GM18507 (cell line): Measurements from ENCODE around the gene KNG1.

Source experiments
- DNase-seq: peaks from one replicate; pipeline ENCODE4 v3.0.0; 2011; ENCODE audit warnings: low read depth; ENCODE audit not compliant: insufficient read length; ENCODE audit errors: extremely low spot score
- FAIRE-seq: peaks from 2 replicates; lab custom pipeline; 2011; peaks lifted over from hg19 to GRCh38; lab: Jason Lieb, UNC

KNG1 gene

DNA sequence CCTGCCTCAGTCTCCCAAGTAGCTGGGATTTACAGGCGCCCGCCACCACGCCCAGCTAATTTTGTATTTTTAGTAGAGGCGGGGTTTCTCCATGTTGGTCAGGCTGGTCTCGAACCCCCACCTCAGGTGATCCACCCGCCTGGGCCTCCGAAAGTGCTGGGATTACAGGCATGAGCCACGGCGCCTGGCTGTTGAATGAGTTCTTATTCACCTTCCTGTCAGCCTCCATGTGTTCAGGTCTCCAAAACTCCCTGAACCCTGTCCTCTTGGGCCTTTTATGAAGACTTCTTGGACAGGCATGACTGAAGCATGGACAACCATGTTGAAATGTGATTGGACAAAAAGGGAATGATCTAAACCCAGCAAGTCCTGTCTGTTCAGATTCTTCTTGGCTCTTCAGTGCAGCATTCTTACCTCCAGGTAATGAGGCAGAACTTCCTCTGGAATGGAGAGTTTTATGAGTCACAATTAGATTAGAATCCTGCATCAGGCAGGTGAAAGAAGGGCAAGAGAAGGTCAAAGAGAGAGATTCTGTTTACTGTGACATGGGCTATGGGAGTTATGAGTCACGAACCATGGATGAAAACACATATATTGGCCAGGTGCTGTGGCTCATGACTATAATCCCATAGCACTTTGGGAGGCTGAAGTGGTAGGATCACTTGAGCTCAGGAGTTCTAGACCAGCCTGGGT is 43.1 kb downstream of the KNG1 start:
- DNase-seq = no peak
- no peak for FAIRE-seq

DNA sequence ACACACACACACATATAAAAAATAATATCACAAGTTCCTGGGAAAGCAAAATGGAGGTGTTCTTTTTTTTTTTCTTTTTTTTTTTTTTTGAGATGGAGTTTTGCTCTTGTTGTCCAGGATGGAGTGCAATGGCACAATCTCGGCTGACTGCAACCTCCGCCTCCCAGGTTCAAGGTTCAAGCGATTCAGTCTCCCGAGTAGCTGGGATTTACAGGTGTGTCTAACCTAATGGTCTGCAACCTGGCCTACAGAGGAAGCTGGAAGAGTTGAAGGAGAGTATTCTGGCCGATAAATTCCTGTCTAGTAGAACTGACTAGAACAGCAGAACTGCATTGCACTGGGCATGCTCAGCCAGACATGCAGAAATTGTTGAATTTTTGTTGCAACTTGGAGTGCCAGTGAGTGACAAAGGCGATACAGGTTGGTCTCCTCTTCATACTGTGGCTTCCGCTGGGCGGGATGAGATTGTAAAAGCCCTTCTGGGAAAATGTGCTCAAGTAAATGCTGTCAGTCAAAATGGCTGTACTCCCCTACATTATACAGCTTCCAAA is 43.8 kb downstream of the KNG1 start:
- no peak for DNase-seq
- no peak for FAIRE-seq

DNA sequence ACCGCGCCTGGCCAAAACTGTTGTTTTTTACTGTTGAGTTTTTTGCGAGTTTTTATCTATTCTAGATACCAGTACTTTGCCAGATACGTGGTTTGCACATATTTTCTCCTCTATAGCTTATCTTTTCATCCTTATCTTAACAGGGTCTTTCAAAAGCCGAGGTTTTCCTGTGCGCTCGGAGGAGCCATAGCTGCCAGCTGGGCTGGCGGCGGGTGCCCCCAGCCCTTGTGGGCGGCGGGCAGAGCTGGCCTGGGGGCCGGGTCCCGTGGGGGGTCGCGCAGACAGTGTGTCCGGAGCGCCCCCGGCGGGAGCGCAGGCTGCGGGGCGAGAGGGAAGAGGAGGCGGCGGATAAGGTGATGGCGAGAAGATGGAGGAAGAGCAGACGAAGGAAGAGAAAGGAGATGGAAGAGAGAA is 55.1 kb downstream of the KNG1 start:
- no peak for FAIRE-seq
- DNase-seq = no peak

DNA sequence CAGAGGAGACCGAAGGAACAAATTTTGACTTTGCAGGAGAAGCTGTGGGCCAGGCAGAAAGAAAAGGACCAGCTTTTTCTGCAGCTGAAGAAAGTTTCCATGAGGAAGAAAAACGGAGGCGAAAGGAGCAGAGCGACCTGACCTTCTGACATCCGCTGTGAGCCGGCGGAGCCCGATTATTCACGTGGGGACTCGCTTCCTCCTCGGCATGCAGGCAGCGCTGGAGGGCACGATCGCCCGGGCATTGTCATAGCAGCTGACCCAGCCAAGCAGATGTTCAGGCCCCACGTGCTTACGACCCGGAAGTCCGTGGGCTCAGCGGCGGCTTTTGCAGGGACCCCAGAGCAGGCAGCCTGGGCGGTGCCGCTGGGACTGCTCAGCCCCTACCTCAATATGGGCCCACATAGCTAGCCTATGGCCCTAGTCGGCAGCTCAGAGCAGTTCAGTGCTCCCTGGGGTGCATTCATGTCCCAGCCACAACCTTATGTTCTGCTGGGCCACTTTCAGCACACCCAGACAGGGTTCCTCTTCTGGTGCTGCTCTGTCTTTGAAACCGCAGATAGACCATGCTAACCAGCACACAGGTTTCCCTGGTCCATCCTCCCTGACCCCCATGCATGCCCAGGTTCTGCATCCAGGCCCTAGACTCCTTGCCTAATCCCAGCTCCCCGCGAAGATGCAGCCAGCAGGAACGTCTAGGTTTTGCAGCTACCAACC is 55.7 kb downstream of the KNG1 start:
- DNase-seq (peak; percentile 53), FAIRE-seq (peak; percentile 90)

DNA sequence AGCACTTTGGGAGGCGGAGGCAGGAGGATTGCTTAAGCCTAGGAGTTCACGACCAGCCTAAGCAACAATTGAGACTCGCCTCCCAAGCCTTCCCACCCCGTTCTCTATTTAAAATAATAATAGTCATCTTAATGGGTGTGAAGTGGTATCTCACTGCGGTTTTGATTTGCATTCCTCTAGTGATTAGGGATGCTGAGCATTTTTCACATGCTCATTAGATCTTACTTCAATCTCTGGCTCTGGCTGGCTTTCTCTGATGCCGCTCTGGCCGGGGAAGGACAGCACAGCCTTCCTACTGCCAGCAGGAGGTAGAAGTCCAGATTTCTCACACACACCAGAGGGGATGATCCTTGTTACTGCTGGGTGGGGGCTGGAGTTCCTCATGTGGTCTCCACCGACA is 58.8 kb downstream of the KNG1 start:
- FAIRE-seq = no peak
- no peak for DNase-seq

DNA sequence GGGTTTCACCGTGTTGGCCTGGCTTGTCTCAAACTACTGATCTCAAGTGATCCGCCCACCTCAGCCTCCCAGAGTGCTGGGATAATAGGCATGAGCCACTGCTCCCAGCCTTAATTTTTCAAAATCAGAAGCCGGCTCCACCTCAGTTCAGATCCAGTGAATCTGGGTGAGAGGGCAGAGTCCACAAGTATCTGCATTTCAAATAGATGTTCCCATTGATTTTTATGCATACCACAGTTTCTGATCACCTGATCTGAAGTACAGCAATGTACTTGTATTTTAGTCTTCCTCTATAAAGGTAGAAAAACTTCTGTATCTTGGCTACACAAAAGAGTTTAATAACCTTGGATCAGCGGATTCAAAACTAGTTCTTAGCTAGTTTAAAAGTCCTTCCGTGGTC is 62.0 kb downstream of the KNG1 start:
- DNase-seq (no peak), FAIRE-seq (no peak)

DNA sequence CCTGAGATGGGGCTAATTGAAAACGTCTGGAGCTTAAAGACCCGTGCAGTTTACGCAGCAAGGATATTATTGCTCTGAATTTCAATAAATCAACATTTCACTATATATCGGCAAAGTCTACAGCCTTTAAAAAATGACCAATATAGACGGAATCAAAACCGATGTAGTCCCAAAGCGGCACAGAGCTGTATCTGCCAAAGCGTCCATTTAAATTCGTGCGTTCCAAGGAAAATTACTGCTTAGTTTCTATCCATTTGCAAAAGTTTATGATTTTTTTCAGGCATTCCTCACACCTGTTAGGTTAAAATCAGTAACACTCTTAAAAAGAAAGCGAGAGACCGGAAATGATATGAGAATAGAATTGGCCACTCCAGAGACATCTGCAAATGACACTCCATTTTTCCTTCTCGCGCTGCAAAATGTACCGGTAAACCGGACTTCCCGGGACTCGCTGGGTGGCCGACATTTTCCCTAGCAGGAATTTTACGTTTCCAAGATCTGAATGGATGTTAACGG is 65.4 kb downstream of the KNG1 start:
- peak; percentile 49 for FAIRE-seq
- no peak for DNase-seq

DNA sequence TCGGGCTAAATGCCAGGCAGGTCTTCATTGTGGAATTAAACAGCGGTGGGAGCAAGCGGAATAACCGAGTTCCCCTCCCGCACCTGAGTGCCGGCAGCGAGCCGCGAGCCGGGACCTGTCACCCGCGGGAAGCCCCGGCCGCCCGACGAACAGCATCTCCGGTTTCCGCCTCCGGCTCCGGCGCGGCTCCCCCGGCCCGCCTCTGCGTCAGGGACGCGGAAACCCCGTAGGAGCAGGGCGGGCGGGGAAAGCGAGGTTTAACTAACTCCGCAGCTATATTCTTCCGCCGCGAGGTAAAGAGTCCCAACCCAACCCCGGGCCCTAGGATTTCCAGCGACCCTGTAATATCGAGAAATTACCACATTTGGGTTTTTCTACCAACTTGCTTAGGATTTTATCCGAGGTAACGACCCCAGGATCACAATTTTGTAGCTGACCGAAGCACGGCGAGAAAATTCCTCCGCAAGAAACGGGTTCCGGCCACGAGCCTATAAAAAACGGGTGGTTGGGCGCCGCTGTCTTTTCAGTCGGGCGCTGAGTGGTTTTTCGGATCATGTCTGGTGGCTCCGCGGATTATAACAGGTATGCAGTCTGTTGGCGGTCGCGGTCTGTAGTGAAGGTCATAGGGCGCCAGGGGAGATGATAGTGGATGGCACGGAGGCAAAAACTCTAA is 66.0 kb downstream of the KNG1 start, which contains the start of gene EIF4A2:
Gene EIF4A2, plus strand, starts transcription at position 520 of the 673 bp plus-strand sequence. Its CDS starts 34 bp downstream, at position 554.
- FAIRE-seq (peak; percentile 72), DNase-seq (peak; percentile 81)

DNA sequence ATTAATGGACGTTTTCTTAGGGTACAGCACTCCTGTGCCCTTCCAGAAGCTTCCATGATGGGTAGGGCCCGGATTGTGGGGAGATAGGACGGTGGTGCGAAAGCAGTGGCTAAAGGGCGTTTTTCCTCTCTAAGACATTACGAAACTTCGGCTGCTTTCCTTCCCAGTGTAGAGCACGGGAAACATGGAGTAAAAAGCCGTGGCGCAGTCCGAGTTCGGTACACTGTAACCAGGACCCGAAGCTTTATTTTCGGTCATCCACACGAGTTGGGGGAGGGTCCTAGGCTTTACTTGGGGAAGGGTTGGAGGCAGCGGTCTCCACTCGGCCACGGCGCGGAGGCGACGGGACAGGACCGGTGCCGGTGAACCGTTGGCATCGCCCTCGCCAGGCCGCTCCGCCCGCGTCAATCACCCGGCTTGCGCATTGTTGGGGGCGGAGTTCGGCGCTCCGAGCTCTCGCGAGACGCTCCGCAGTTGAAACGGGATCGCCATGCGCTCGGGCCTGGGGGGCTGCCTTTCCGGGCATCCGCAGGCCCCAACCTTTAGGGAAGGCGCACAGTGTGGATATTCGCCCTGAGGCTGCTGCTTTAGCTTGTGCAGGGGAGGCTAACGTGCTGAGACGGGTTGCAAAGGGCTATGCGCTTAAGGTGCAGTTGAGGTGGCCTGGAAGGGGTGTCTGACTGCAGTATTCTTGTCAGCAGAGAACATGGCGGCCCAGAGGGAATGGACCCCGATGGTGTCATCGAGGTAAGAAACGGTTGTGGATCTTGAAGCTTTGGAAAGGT is 66.8 kb downstream of the KNG1 start:
- DNase-seq (no peak), FAIRE-seq (no peak)

DNA sequence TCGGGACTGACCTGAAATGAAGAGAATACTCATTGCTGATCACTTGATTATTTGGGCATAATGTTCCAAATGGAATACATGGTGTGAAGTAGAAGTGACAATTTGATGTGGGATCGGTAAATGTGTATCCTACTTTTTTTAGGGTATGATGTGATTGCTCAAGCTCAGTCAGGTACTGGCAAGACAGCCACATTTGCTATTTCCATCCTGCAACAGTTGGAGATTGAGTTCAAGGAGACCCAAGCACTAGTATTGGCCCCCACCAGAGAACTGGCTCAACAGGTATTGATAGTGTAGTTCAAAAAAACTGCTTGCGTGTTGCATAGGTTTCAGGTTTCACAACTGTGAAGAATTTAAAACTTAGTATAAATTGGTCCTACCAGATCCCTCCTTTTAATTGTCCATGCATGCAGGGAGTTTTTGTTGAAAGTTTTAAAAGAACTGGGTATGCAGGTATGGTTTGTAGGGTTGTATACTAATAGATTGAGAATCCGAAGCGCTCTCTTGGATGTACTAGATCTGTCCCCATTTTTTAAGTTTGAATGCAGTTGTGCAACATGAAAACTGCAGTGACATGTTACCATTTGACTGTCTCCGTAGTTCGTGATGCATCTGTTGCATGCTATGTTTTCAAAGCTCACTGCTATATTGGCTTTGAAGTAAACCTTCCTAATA is 67.8 kb downstream of the KNG1 start:
- no peak for DNase-seq

DNA sequence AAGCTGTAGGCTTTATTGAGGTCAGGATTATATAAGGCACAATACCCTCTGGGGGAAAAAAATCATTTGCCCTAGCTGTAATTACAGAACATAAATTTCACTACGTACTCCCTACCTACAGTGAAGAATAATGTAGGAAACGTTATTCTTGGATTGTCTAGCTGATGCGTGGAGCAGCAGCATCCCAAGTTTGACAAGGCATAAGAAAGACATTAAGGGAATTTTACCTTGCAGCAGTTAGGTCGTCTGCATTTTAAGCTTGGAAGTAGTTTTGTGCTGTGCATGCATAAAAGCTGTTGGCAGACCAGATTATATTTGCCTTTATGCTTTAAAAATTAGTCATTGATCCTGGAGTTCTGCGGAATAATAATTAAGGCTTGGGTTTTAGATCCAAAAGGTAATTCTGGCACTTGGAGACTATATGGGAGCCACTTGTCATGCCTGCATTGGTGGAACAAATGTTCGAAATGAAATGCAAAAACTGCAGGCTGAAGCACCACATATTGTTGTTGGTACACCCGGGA is 68.4 kb downstream of the KNG1 start:
- DNase-seq (no peak), FAIRE-seq (no peak)

More for the DNA sequence above, 67.8 kb downstream of the KNG1 start:
- FAIRE-seq = no peak

DNA sequence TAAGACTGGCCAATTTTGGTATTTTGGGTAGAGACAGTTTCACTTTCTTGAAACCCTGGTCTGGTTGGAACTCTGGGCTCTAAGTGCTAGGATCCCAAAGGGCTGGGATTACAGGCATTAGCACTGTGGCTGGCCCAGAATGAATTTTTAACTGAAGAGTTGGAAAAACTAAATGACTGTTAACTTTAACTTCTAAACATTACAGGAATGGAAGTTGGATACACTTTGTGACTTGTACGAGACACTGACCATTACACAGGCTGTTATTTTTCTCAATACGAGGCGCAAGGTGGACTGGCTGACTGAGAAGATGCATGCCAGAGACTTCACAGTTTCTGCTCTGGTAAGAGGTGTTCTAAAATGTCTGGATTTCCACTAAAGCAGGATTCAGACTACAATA is 69.8 kb downstream of the KNG1 start:
- no peak for FAIRE-seq
- DNase-seq = no peak

DNA sequence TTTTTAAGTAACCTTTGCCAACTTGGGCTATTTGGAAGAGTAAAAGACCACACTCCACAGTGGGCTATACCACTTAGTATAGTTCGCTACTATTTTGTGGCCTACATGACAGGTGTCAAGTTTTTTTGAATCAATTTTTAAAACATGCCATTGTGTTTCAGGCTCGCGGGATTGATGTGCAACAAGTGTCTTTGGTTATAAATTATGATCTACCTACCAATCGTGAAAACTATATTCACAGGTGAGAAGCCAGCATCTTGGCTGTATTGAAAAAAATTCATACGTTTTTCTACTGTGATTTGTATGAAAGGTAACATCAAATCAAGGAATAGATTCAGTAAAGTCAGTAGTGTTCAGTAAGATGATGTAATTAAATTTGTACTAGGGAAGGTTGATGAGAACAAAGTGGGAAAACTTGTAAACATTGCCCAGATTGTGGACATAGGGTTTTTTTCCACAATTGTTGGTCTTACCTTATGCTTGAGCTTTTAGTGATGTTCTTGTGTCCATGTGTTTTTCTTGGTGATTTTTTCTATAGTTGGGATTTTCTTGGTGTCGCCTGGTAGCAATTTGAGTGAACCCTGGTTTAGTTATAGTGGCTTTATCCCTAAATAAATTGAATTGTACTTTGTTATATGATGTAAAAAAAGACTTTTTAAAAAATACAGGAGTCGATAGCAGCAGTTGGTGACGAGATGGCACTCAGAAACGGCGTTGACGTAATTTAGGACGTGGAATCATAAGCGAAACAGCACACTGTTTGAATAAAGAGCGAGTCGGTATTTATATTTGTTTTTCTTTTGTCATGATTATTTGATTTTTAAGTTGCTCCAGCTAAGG is 70.7 kb downstream of the KNG1 start:
- no peak for FAIRE-seq

DNA sequence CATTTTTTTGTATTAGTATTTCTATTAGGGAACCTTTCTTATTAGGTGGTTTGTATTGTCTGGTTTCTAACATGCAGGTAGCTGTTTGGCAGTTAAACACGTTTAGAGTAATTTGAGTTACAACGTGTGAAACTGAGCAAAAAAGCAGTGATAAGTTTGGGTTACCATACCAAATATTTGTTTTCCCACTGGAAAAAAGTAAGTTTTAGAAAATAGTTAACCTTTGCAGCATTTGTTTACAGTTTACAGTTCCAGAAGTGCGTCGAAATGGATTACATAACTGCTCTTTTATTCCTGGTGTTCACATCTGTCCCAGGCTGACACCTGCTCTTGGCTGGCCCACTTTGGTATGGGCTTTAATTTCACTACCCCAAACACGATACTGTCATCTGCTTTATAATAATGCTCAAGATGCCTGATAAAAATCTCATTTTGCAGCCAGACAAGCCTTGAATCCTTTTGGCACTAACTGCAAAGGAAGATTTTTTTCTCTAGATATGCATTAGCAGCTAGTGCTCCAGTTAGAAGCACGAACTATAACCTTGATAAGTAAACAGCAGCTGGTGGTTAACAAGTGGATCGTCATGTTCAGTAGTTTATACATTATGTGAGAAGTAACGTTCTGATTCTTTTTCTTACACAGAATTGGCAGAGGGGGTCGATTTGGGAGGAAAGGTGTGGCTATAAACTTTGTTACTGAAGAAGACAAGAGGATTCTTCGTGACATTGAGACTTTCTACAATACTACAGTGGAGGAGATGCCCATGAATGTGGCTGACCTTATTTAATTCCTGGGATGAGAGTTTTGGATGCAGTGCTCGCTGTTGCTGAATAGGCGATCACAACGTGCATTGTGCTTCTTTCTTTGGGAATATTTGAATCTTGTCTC is 71.6 kb downstream of the KNG1 start:
- peak; percentile 36 for FAIRE-seq
- no peak for DNase-seq

More for the DNA sequence above, 70.7 kb downstream of the KNG1 start:
- no peak for DNase-seq

DNA sequence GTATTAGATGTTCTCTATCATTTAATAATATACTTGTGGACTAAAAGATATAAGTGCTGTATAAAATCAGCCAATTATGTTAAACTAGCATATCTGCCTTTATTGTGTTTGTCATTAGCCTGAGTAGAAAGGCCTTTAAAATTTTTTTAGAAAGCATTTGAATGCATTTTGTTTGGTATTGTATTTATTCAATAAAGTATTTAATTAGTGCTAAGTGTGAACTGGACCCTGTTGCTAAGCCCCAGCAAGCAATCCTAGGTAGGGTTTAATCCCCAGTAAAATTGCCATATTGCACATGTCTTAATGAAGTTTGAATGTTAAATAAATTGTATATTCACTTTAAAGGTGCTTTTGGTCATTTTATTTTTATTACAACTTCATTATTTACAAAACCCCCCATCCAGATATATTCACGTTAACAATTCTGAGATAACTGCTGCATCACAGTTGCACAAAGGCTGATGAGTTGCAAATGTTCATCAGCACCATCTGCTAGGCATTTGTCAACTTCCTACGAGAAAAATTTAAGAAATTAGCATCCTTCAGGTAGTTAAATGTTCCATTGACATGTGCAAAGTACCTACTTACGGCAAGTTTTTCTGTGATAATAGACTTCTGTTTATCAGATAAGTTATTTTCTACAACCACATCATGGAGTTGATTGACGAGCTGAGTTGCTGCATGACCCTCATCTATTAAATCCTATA is 72.5 kb downstream of the KNG1 start:
- no peak for FAIRE-seq
- no peak for DNase-seq
